ENCODE measurements around the gene CREG2.
A peak's percentile ranks its signal among the peaks of the same experiment; 100 is the strongest.

CREG2 gene

DNA sequence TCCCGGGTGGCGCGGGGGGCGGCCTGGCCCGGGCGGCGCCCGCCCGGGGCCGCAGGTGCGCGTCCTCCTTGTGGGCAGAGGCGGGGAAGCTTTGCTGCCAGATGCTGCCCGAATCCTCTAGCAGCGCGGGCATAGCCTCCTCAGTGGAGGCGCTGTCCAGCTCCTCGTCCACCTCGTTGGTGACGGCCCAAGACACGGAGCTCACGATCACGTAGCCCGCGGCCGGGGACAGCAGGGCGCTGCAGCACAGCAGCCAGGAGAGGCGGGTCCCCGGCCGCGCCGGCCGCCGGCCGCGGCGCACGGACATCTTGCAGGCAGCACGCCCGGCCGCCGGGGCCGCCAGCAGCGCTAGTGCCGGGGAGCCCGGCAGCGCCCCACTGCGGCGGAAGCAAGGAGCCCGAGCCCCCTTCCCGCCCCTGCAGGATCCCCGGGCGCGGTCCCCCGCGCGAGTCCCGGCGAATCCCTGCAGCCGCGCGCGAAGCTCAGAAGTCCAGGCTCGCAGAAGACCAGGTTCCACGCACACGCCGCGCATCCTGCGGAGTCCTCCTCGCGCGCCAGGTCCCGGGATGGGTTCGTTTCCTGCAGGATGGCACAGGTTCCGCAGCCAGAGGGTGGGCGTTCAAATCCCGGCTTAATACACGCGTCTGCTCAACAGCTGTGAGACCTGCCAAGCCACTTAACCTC is at the start of gene CREG2:
Gene CREG2, minus strand, starts transcription at position 353 of the 684 bp plus-strand sequence. Its CDS starts 46 bp downstream, at position 307.
- peak; percentile 85 for DNase-seq

- DNase-seq = no peak
Measured at GRCh38 chr2:101435001-101435862, 47.9 kb upstream of the CREG2 start.

DNA sequence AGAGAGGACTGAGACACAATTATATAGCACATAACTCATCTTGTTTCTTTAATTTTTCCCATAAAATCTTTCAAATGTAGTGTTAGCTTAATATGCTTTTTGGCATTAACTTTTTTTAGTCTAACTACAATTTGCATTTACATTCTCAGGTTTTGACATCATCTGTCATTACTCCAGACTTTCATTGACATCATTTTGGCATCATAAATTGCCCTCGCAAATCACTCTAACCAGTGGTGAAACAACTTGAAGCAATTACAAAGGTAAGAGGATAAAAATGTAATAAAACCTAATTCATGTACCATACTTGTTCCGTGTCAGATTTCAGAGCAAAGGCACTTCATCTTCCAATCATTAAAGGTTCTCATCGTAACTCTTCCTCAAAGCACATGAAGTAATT is 46.2 kb upstream of the CREG2 start:
- no peak for DNase-seq

- DNase-seq = no peak
Measured at GRCh38 chr2:101432411-101433181, 45.3 kb upstream of the CREG2 start.

- no peak for DNase-seq
Measured at GRCh38 chr2:101431486-101431885, 44.2 kb upstream of the CREG2 start.

DNA sequence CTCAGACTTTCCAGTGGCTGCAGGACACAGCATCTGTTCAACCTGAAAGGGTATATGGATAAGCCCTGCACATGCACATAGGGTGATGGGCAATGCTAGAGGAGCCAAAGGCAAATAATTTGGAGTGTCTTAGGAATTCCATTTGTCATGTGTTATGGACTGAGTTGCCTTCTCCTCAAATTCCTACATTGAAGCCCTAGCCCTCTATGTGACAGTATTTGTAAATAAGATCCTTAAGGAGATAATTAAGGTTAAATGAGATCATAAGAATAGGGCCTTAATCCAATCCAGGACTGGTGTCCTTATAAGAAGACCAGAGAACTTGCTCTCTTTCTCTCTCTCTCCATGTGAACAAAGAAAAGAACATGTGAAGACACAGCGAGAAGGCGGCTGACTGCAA is 42.9 kb upstream of the CREG2 start:
- DNase-seq = no peak

DNA sequence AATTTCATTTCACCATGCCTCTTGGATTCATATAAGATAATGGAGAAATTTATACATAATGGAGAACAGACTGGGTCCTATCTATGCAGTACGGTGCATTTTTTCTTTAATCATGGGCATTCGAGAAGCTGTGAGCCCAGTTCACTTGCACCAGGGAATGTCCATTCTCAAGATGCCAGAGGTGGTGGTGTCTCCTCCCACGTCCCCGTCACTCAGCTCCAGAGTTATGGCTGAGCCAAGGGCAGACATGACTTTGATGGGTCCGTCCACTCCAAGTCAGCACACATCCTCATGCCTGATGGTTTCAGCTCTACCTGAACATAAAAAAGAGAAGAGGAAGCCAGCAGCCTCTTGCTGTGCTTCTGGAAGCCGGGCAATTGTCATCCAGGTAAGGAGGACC is 42.1 kb upstream of the CREG2 start:
- DNase-seq = no peak

- DNase-seq = no peak
Measured at GRCh38 chr2:101428422-101429176, 41.3 kb upstream of the CREG2 start.

- no peak for DNase-seq
Measured at GRCh38 chr2:101427743-101428142, 40.4 kb upstream of the CREG2 start.

DNA sequence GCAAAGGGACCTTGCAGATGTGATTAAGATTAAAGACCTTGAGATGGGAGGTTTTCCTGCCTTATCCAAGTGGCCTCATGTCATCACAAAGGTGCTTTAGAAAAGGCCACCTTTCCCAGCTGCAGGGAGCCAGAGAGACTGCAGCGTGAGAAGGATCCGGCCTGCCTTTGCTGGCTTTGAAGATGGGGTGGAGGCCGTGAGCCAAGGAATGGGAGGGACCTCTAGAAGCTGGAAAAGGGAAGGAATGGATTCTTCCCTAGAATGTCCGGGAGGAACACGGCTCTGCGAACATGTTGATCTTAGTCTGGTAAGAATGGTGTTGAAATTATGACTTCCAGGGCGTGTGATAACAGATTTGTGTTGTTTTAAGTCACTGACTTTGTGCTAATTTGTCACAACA is 39.9 kb upstream of the CREG2 start:
- DNase-seq = no peak

DNA sequence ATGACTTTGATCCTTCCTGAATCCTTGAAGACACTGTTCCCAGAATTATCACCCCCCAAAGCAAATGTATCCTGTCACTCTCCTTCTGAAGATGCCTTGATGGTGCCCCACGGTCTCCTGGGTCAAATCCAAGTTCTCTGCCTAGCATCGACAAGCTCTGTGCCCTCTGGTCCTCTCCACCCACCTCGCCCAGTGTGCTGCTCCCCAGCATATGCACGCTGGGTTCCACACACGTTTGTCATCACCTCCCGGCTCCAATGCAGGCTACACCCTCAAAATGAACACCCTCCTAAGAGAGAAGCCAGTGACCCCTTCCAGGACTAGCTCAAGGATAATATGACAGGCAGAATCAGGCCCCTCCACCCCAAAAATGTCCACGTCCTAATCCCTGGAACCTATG is 39.5 kb upstream of the CREG2 start:
- DNase-seq = no peak

GRCh38 chr2:101420623-101421022 is 33.3 kb upstream of the CREG2 start:
- no peak for DNase-seq

- peak; percentile 75 for DNase-seq
Measured at GRCh38 chr2:101419096-101419663, 31.9 kb upstream of the CREG2 start.

GRCh38 chr2:101418460-101419095 is 31.3 kb upstream of the CREG2 start:
- no peak for DNase-seq

DNA sequence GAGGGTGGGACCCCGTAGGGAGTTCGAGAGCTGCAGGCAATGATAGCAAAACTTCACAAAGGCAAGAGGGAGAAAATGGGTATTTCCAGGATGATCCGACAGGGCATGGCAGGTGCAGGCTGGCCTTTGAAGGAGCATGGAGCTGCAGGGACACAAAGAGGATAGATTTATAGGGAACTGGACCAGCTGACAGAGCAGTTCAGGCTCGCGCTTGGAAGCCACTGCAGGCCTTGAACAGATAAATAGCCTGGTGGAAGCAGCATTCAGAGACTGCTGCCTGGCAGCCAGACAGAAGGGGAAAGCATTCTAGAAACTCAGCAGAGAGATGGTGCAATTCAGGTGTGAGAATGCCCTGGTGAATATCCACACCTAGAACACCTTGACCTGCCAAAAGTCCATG is 29.3 kb upstream of the CREG2 start:
- no peak for DNase-seq

DNA sequence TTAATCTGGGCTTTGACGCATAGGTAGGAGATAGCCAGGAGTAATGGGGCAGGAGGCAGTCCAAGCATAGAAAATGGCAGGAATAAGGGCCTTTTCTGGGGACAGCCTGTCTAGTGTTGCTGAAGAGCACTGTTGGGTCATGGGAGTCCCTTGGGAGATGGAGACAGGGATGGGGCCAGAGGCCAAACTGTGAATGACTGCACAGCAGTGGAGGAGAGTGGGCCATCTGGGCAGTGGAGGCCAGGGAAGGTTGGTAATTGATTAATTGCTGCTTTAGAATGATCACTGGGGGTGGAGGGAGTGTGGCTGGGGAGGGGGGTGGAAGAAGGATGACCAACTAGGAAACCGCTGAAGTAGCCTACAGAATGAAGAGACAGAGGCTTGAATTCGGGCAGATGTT is 28.6 kb upstream of the CREG2 start:
- DNase-seq = no peak

GRCh38 chr2:101415220-101415619 is 27.9 kb upstream of the CREG2 start:
- no peak for DNase-seq

- no peak for DNase-seq
Measured at GRCh38 chr2:101412092-101412694, 24.9 kb upstream of the CREG2 start.

DNA sequence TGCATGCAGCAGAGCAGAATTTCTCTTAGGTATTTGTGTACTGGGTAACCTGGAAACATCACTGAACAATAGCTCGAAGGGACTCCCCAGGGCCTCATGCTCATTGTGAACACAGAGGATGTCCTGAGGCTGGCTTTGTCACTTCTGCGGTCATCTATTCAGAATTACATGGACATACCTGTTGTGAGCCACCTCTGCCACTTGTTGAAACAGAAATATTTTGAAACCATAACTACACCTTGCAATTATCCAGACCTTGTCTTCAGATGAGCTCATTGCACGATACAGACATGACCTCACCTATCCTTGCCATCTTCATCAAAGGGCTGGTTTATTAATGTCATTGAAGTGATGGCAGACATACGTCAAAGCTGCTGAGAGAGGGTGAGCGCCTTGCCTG is 23.4 kb upstream of the CREG2 start:
- DNase-seq = no peak

DNA sequence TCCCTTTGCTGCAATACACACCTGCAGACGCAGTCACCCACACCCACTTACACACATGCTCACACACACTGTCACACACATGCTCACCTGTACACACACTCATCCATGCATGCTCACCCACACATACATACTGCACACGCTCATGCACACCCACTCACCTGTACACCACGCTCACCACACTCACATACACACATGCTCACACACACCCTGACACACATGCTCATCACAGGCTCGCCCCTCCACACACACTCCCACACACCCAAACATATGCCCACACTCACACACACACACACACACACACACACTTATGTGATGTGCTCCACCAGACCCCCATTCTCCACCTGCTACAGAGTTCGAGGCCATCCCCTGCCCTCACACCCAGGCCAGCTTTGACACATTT is 22.8 kb upstream of the CREG2 start:
- no peak for DNase-seq

- DNase-seq = no peak
Measured at GRCh38 chr2:101409699-101410098, 22.4 kb upstream of the CREG2 start.

DNA sequence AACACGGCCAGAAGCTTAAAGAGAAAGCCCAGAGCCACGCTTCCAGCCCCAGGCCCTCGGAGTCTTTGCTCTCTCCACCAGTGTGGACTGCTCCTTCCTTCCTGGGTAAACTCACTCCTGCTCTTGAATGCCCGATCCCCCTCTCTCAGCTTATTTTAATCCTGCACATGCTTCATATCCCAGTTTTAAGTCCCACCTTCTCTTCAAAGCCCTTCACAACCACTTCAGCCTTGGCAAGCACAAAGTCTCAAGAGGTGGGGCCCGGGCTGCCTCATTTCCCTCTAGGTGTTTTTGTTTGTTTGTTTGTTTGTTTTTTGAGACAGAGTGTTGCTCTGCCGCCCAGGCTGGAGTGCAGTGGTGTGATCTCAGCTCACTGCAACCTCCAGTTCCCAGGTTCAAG is 21.6 kb upstream of the CREG2 start:
- DNase-seq = no peak

All from activated effector memory CD4-positive, alpha-beta T cell treated with anti-CD3 and anti-CD28 coated beads, Interleukin-2, amount 50 U/mL, for 16 hours (primary cell).